Cardiac fibroblast (primary cell): ENCODE measurements around the gene C13orf42.

ENCODE experiments used
- DNase-seq, 2 donors: peaks; one replicate each; pipeline versions ENCODE4 v3.0.0 to v3.0.0-alpha.2; 2010; ENCODE audit warnings: low read depth in 2 of 2
- H3K4me3 ChIP-seq, 2 donors: replicated peaks in 1 of 2; 1 replicate in 1 of 2; 2 replicates in 1 of 2; pipeline ENCODE4 v1.5.1; 2011; ENCODE audit warnings: low read depth in 2 of 2, low read length in 2 of 2, mild to moderate bottlenecking in 2 of 2, moderate library complexity in 1 of 2
- CTCF ChIP-seq: IDR thresholded peaks from one replicate; pipeline ENCODE4 v1.5.1; 2011; ENCODE audit warnings: low read depth, mild to moderate bottlenecking, low read length, inconsistent platforms

The C13orf42 gene

GRCh38 chr13:51068501-51068900 is 42.6 kb downstream of the C13orf42 start:
- no peak for TF ChIP-seq CTCF
- H3K4me3 ChIP-seq: no peak overlapping the region
- DNase-seq: no peak

- H3K4me3 ChIP-seq: no peak overlapping the region
- peak in 1 of 2 donors; percentile 3 for DNase-seq
- no peak for TF ChIP-seq CTCF
These were observed 43.4 kb downstream of the C13orf42 start for GRCh38 chr13:51067706-51068105.

- no peak overlapping the region for H3K4me3 ChIP-seq
- DNase-seq: no peak
- TF ChIP-seq CTCF: no peak
These were observed 43.8 kb downstream of the C13orf42 start for GRCh38 chr13:51067210-51067701.

- no peak for TF ChIP-seq CTCF
- H3K4me3 ChIP-seq: no peak overlapping the region
- peak in 1 of 2 donors; percentile 18 for DNase-seq
These were observed 44.8 kb downstream of the C13orf42 start for GRCh38 chr13:51066091-51066831.

GRCh38 chr13:51065372-51066090 is 45.5 kb downstream of the C13orf42 start:
- TF ChIP-seq CTCF: no peak
- no peak overlapping the region for H3K4me3 ChIP-seq
- DNase-seq: no peak

- TF ChIP-seq CTCF: no peak
- no peak for DNase-seq
- H3K4me3 ChIP-seq: no peak overlapping the region
These were observed 46.3 kb downstream of the C13orf42 start for GRCh38 chr13:51064753-51065152.
